OCI-LY3 (cell line): Measurements from ENCODE around the gene CBFA2T2.

ENCODE experiments used
- H2AFZ ChIP-seq: fragments of 200-600, 300-600 bp; shearing (Covaris generic); 2 replicates; pipeline ENCODE4 v1.6.0; 2014; ENCODE audit warnings: antibody characterized with exemption, low read depth, low read length
- H3K27ac ChIP-seq: fragments of 200-600, 300-600 bp; sonication (generic); 2 replicates; pipeline ENCODE4 v1.5.1; 2014; ENCODE audit warnings: mild to moderate bottlenecking, low read length, moderate library complexity, mixed read lengths
- H3K27me3 ChIP-seq: fragments of 200-600, 300-600 bp; sonication (generic); 2 replicates; pipeline ENCODE4 v1.6.1; 2014; ENCODE audit warnings: low read depth, low read length, mixed read lengths
- H3K36me3 ChIP-seq: fragments of 200-600, 300-600 bp; sonication (generic); replicated peaks from 2 replicates; pipeline ENCODE3; 2014; ENCODE audit warnings: low read depth, low read length, mixed read lengths
- H3K4me1 ChIP-seq: fragments of 300-600, 200-600 bp; sonication (generic); 2 replicates; pipeline ENCODE4 v1.6.1; 2014; ENCODE audit warnings: low read length, mixed read lengths
- H3K4me2 ChIP-seq: fragments of 200-600, 300-600 bp; sonication (generic); 2 replicates; pipeline ENCODE4 v1.6.1; 2014; ENCODE audit warnings: low read length, mixed read lengths
- H3K4me3 ChIP-seq: fragments of 300-600, 200-600 bp; sonication (generic); 2 replicates; pipeline ENCODE4 v1.5.1; 2014; ENCODE audit warnings: antibody characterized with exemption, mild to moderate bottlenecking, low read length, moderate library complexity
- H3K79me2 ChIP-seq: fragments of 300-600, 200-600 bp; shearing (Covaris generic); 2 replicates; pipeline ENCODE4 v1.6.1; 2014; ENCODE audit warnings: mild to moderate bottlenecking, low read length, mixed read lengths
- H3K9ac ChIP-seq: fragments of 300-600, 200-600 bp; shearing (Covaris generic); 2 replicates; pipeline ENCODE4 v1.6.0; 2014; ENCODE audit warnings: mild to moderate bottlenecking, low read length, moderate library complexity
- H3K9me3 ChIP-seq: fragments of 200-600, 300-600 bp; shearing (Covaris generic); 2 replicates; pipeline ENCODE4 v1.6.1; 2014; ENCODE audit warnings: low read length, mixed read lengths; ENCODE audit not compliant: insufficient read depth
- H4K20me1 ChIP-seq: fragments of 200-600, 300-600 bp; sonication (generic); 2 replicates; pipeline ENCODE4 v1.6.1; 2016; ENCODE audit warnings: low read length, mixed read lengths; ENCODE audit not compliant: insufficient read depth
- EZH2phosphoT487 ChIP-seq: fragments of 200-600 bp; shearing (Covaris generic); IDR thresholded peaks from 2 replicates; pipeline ENCODE4 v1.6.1; 2018; ENCODE audit warnings: antibody characterized with exemption, mixed run types, low read depth
- TF ChIP-seq, protein P1 (sequence below): fragments of 200-600, 300-600 bp; sonication (generic); IDR thresholded peaks from 2 replicates; pipeline ENCODE4 v1.5.1; 2014; ENCODE audit warnings: antibody characterized with exemption, low read length, low read depth

Gene CBFA2T2

GRCh38 chr20:33600414-33600813 is 110.5 kb downstream of the CBFA2T2 start:
- no peak overlapping the region for H3K27ac ChIP-seq
- H3K36me3 ChIP-seq: no peaks in the 10 kb centered on the region
- peaks cover 17% of the 10 kb centered on the region for H3K4me1 ChIP-seq
- H3K4me2 ChIP-seq: no peak overlapping the region
- H3K27me3 ChIP-seq: 0 out of 2 replicates have a peak, but pooled peaks cover 2% of the 10 kb centered on the region
- H3K4me3 ChIP-seq: no peak overlapping the region
- H2AFZ ChIP-seq: no peak overlapping the region
- no peak overlapping the region for H3K9ac ChIP-seq
- TF ChIP-seq, protein P1, sequence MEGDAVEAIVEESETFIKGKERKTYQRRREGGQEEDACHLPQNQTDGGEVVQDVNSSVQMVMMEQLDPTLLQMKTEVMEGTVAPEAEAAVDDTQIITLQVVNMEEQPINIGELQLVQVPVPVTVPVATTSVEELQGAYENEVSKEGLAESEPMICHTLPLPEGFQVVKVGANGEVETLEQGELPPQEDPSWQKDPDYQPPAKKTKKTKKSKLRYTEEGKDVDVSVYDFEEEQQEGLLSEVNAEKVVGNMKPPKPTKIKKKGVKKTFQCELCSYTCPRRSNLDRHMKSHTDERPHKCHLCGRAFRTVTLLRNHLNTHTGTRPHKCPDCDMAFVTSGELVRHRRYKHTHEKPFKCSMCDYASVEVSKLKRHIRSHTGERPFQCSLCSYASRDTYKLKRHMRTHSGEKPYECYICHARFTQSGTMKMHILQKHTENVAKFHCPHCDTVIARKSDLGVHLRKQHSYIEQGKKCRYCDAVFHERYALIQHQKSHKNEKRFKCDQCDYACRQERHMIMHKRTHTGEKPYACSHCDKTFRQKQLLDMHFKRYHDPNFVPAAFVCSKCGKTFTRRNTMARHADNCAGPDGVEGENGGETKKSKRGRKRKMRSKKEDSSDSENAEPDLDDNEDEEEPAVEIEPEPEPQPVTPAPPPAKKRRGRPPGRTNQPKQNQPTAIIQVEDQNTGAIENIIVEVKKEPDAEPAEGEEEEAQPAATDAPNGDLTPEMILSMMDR: no peak
- no peak for TF ChIP-seq EZH2phosphoT487
- no peaks in the 10 kb centered on the region for H3K9me3 ChIP-seq
- H3K79me2 ChIP-seq: no peaks in the 10 kb centered on the region
- H4K20me1 ChIP-seq: no peaks in the 10 kb centered on the region

DNA sequence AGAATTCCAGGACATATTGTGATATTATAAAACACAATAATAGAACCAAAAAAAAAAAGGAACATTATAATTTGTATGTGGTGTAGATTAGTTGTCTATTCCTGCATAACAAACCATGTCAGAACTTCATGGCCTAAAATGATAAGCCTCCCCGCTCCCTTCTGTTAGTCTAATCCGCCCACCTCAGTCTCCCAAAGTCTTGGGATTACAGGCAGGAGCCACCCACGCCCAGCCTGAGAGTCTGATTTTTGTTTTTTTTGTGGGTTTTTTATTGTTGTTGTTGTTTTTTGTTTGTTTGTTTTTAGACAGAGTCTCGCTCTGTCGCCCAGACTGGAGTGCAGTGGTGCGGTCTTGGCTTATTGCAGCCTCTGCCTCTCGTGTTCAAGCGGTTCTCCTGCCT is 111.1 kb downstream of the CBFA2T2 start:
- Histone ChIP-seq H3K79me2 (no peaks in the 10 kb centered on the region), H3K4me1 (peaks cover 23% of the 10 kb centered on the region), H3K36me3 (no peaks in the 10 kb centered on the region), H3K9me3 (no peaks in the 10 kb centered on the region), H3K4me2 (no peak overlapping the region), H3K27ac (no peak overlapping the region), H3K9ac (no peak overlapping the region), H4K20me1 (no peaks in the 10 kb centered on the region), H2AFZ (no peak overlapping the region), H3K27me3 (0 out of 2 replicates have a peak, but pooled peaks cover 2% of the 10 kb centered on the region), H3K4me3 (no peak overlapping the region)
- TF ChIP-seq EZH2phosphoT487: no peak
- TF ChIP-seq, protein P1: no peak

GRCh38 chr20:33601861-33602260 is 112.0 kb downstream of the CBFA2T2 start:
- H2AFZ ChIP-seq: no peak overlapping the region
- TF ChIP-seq EZH2phosphoT487: no peak
- TF ChIP-seq, protein P1: no peak
- no peaks in the 10 kb centered on the region for H3K36me3 ChIP-seq
- no peaks in the 10 kb centered on the region for H3K9me3 ChIP-seq
- H3K79me2 ChIP-seq: no peaks in the 10 kb centered on the region
- H3K4me1 ChIP-seq: peaks cover 32% of the 10 kb centered on the region
- no peak overlapping the region for H3K9ac ChIP-seq
- 0 out of 2 replicates have a peak, but pooled peaks cover 2% of the 10 kb centered on the region for H3K27me3 ChIP-seq
- no peaks in the 10 kb centered on the region for H4K20me1 ChIP-seq
- no peak overlapping the region for H3K4me3 ChIP-seq
- no peak overlapping the region for H3K27ac ChIP-seq
- H3K4me2 ChIP-seq: no peak overlapping the region

DNA sequence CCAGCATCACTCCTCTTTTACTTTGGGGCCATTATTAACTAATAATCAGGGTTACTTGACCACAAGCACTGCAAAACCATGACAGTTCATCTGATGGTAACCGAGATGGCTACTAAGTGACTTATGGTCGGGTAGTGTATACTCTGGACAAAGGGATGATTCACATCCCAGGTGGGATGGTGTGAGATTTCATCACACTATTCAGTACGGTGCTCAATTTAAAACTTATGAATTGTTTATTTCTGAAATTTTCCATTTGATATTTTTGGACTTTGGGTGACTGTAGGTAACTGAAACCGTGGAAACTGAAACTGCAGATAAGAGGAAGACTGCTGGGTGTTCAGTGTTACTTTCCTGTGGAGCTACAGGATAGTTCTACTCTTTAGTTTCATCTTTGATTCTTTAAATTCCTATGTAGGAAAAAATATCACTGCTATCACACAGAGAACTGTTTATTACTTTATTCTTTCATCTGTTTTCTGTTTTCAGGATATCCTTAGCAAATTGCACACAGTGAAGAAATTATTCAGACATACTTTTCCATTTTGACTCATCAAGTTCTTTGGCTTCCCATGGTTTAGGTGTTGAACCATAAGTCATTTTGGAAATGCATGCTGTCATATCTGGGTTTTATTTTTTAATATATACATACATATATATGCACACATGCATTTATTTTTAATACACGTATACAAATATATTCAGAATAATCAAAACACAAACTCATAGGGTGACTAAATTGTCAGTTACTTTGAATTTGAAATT is 113.1 kb downstream of the CBFA2T2 start:
- Histone ChIP-seq H3K36me3 (peaks cover 7% of the 10 kb centered on the region), H3K27me3 (0 out of 2 replicates have a peak, but pooled peaks cover 2% of the 10 kb centered on the region), H3K79me2 (no peaks in the 10 kb centered on the region), H3K4me1 (peaks cover 39% of the 10 kb centered on the region), H3K9ac (no peak overlapping the region), H4K20me1 (no peaks in the 10 kb centered on the region), H2AFZ (no peak overlapping the region), H3K4me3 (0 out of 2 replicates have a peak overlapping the region, but pooled peaks have one; percentile 2), H3K27ac (no peak overlapping the region), H3K9me3 (no peaks in the 10 kb centered on the region), H3K4me2 (peak overlapping the region; percentile 45)
- TF ChIP-seq, protein P1: no peak
- no peak for TF ChIP-seq EZH2phosphoT487
